NCI-H524 (cell line): ENCODE measurements around the gene ZNF280B.
"Not testable (repeated sequence)": the region's sequence is repeated elsewhere in the genome, so short reads cannot be mapped to it uniquely, and the experiment has no call there.

Experiments used
- DNase-seq, 2 experiments: peaks; one replicate each; lab custom pipeline; 2025; lab: John Stamatoyannopoulos, UW

ZNF280B gene

DNA sequence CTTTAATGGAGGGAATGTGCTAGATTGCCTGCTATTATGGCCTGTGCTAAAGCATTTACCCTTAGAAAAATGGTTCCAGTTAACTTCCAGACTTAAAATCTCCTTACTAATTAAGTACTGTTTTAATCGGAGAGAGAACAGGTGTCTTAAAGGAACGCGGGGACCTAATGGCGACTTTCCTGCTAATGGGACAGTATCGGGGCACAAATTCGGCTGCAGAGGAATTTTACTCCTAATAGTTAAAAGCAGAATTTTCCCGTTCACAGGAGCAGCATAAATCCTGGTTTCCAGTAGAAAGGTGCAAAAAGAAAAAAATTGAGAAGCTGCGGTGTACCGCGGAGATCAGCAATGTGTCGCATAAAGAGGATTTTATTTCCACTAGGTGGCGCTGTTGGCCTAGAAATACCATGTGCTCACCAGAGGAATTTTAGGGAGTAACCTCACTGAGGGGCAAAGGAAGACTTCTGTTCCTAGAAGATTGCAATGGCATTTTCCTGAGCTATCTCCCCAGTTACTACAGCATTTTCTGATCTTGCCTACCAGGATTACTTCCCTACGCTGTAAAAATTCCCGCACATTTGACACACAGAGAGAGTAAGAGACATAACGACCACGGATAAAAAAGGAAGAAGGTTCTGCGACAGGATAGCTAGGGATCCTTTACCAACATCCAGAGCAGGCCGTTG is 44.5 kb downstream of the ZNF280B start:
- DNase-seq = peak; percentile 20 to 75

DNA sequence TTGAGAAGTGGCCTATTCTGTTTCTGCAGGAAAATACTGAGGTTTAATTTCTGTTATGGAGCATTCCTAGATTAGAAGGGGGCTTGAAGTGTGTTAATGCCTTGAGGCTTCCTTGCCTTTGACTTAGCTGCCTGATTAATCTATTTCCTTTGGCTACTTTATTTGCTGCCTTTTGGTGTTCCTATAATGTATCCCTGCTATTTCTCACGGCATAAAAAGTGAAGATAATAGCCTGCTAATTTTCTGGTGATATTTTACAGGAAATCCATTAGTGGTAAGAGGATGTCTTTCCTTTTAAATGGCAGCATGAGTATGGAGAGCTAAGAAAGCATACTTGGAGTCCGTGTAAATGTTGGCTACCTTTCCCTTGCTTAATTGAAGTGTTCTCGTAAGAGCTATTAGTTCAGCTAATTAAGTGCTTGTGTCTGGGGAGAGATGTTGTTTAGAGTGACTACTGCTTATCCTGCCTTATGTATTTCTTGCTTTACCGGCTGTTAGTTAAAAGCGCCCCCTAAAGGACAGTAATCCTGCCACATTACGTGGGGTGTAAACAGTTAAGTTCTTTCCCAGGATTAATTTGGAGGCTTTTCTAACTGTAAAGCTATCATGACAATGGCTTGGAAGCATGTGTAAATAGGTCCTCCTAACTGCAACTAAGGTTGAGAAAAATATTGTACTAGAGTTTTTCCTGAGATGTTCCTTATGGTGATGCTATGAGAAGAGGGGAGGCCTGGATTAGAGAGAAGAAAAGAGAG is 45.6 kb downstream of the ZNF280B start:
- DNase-seq = peak in 1 of 2 experiments; percentile 31

DNA sequence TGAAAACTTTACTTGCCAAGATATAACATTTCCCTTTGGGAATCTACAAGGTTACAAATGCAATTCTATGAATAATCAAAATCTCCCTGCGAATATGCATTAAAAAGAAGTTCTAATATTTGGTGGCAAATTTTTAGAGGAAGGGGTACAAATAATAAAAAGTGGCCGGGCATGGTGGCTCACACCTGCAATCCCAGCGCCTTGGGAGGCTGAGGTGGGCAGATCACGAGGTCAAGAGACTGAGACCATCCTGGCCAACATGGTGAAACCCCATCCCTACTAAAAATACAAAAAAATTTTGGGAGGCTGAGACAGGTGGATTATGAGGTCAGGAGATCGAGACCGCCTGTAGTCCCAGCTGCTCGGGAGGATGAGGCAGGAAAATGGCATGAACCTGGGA is 47.0 kb downstream of the ZNF280B start:
- DNase-seq = no peak

DNA sequence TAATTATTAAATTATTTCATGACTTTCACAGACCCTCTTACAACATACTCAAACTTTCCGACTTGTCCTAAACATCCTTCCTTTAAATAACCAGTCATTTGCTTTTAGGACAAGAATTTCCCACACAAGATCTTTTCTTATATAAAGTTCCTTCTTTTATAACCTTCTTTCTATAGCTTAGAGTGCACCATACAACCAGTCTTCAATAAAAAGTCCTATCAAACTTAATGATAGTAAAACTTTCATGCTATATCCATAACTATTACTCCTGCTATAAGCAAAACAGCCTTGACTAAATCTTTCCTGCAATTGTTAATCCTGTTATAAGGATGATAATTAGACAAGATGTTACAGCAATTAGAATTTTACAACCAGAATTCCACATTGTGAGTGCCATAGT is 47.4 kb downstream of the ZNF280B start:
- no peak for DNase-seq

DNA sequence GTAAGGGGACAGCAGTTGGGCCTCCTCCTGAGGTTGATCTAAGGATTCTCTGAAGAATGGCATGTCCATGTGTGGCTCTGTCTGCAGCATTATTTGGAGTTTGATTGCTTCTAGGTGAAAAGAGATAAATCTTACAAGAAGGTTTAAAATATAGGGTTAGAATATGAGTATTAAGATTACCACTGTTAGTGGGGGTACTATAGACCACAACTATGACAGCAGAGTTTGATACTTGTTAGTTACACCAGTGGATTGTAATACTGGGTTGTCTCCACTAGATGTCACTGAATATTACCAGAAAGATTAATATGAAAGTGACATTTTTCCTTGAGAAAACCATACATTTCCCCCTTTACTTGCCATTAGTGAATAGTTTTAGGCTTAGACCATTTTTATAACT is 47.9 kb downstream of the ZNF280B start:
- no peak for DNase-seq

DNA sequence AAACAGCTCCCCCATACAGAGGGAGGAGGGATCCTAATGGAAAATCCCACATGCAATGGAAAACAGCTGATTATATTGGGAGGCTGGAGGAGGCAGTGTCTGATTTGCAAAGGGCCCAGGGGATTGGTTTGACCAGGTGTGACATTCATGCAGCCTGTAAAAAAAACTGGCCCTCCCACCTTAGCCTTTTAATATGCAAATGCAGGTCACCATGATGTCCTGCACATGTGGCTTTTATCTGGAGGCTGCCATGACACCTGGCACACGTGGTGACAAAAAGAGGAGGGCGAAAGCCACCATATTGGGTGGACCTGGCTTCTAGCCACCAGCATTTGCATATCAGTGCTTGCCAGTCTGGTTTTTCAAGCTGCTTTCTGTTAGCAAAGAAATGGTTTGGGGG is 48.5 kb downstream of the ZNF280B start:
- no peak for DNase-seq

DNA sequence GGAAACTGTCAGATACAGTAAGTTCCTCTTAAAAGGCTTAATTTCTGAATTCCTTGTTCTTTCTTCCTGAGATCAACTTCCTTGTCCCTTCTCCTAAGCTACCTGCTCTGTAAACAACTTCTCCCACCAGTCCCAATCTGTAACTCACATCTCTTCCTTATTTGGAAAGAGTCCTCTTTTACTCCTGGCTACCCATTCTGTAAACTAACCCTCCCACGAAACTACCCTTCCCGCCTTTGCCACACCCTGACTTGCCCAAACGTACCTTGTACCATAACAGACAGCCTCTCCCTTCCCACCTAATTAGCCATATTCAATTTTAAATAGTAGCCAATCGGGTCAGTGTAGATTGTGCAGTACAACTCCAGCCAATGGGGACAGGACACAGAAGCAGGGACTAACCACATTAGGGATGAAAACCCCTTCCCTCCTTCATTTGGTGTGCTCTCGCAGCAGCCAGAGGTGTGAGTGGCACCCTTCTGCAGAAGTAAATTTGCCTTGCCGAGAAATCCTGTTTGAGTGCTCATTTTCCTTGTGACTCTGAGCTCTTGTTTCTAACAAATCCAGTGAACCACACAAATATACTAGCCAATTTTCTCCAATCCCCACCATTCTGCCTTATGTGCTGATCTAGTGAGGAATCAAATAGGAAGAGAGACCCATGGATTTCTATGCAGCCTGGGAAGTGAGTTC is 49.5 kb downstream of the ZNF280B start:
- no peak for DNase-seq

DNA sequence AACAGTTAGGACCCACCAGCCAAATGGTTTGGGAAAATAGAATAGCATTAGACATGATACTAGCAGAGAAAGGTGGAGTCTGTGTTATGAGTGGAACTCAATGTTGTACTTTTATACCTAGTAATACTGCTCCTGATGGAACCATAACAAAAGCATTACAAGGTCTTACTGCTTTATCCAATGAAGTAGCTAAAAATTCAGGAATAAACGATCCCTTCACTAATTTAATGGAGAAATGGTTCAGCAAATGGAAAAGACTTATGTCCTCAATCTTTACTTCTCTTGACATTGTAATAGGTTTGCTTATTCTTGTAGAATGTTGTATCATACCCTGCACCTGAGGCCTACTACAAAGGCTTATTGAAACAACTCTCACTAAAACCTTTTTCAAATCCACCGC is 50.2 kb downstream of the ZNF280B start:
- DNase-seq = no peak

DNA sequence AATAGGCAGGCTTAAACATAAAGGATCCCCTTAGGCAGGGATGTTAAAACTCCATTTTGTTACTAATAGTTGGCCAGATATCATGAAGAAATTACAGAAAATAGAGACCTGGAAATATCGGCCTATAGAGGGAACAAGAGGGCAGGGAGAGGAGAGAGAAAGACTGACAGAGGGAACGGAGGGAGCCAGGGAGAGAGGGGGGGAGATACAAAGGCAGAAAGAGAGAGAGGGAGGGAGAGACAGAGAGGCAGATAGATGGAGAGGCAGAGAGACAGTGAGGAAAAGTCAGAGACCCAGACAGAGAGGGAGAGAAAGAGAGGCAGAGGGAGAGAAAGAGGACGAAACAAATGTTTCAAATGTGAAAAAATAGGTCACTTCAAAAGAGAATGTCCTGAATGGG is 53.5 kb downstream of the ZNF280B start:
- DNase-seq = no peak

DNA sequence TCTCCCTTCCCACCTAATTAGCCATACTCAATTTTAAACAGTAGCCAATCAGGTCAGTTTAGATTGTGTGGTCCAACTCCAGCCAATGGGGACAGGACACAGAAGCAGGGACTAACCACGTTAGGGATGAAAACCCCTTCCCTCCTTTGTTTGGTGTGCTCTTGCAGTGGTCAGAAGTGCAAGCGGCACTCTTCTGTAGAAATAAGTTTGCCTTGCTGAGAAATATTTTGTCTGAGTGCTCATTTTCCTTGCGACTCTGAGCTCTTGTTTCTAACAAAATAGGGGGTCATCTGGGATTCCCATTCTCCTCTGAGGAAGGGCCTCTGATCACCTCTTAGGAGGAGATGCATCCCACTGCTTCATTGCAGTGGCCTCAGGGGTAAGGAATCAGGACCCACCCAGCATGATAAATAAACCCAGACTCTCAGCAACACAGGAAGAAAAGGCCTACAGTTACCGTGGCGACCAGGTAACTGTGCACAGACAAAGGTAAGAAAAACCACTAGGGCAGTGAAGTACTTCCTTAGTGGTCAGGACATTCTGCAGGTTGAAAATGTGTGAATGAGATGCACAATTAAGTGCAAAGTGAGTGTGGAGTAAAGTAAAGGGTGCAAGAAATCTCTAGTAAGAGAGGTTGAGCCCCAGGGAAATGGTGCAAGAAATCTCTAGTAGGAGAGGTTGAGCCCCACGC is 55.4 kb downstream of the ZNF280B start:
- no peak for DNase-seq

DNA sequence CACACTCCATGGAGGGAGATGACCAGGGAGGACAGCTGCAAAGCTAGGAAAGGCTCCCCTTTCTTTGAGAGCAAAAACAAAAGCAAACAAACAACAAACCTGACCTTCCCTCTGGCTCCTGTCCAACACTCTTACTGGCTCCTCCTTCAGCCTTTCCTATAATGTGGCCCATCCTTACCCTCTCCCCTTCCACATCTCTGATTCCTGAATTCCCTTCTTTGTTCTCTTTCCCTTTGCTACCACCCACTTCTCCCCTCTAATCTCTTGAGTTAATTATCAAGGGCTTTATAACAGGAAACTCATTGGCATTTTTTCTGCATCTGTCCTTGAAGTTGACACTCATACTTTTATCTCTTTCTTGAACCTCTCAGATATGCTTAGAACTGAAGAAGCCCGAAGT is 56.3 kb downstream of the ZNF280B start:
- DNase-seq = no peak

DNA sequence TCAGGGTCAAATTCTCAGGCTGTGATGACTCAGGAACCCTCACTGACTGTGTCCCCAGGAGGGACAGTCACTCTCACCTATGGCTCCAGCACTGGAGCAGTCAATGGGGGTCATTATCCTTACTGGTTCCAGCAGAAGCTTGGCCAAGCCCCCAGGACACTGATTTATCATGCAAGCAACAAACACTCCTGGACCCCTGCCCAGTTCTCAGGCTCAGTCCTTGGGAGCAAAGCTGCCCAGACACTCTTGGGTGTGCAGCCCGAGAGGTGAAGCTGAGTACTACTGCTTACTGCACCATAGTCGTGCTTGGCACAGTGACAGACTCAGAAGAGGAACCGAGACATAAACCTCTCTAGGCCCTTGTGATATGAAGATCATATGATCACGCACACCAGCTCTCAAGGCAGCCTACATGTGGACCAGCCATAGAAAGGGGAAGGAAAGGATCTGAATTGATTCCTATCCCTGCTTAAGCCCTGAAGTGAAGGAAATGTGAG is 58.2 kb downstream of the ZNF280B start:
- no peak for DNase-seq

DNA sequence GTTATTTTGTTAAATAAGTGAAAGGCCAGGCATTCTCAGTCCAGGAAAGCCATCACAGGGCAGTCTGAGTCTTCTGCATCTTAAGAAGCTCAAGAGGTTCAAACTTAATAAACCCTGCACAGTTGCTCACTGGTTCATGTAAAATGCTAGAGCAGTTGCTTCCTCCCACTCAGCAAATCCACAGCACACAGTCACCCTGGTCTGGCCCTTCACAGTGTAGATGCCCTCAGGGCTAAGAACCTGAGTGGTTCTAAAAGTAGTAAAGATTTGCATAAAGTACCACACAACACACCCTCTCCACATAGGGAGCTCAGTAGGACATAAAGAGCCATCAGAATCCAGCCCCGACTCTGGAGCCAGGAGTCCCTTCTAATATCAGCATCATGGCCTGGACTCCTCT is 58.7 kb downstream of the ZNF280B start:
- no peak for DNase-seq

DNA sequence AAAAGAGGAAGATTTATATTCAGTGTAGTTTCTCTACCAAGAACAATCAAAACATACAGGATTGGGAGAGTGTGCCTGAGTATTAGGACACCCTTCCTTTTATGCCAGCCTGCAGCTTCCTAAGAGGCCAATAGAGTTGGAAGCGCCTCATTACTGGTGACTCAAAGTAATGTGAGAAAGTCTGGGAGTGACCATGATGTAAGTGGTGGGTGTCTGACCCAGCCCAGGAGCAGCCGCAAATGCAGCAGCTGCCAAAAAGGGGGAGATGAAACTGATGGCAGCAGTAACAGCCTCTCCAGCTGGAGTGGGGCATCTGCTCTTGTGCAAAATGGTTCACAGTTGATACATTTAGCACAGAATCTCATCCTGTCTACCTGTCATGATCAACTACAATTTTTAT is 62.0 kb downstream of the ZNF280B start:
- DNase-seq = peak; percentile 57 to 95

DNA sequence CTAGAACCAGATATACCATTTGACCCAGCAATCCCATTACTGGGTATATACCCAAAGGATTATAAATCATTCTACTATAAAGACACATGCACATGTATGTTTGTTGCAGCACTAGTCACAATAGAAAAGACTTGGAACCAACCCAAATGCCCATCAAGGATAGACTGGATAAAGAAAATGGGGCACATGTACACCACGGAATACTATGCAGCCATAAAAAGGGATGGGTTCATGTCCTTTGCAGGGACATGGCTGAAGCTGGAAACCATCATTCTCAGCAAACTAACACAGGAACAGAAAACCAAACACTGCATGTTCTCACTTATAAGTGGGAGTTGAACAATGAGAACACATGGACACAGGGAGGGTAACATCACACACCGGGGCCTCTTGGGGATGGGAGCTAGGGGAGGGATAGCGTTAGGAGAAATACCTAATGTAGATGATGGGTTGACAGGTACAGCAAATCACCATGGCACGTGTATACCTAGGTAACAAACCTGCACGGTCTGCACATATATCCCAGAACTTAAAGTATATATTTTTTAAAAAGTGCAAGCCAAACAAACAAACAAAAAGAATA is 64.4 kb downstream of the ZNF280B start:
- DNase-seq = not testable (repeated sequence)

DNA sequence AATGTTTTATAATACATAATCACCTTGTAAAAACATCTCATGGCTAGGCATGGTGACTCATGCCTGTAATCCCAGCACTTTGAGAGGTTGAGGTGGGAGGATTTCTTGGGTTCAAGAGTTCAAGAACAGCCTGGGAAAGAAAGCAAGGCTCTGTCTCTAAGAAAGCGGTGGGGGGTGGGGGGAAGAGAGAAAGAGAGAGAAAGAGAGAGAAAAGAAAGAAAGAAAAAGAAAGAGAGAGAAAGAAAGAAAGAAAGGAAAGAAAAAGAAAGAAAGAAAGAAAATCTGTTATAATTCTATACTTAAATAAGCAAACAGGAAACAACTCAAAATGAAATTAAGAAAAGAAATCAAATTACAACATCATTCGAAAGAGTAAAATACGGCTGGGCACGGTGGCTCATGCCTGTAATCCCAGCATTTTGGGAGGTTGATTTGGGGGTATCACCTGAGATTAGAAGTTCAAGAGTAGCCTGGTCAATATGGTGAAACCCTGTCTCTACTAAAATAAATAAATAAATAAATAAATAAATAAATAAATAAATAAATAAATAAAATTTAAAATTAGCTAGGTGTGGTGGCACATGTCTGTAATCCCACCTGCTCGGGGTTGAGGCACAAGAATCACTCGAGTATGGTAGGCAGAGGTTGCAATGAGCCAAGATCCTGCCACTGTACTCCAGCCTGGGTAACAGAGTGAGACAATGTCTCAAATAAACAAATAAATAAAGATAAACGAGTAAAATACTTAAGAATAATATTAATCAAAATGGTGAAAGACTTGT is 65.4 kb downstream of the ZNF280B start:
- no peak for DNase-seq

DNA sequence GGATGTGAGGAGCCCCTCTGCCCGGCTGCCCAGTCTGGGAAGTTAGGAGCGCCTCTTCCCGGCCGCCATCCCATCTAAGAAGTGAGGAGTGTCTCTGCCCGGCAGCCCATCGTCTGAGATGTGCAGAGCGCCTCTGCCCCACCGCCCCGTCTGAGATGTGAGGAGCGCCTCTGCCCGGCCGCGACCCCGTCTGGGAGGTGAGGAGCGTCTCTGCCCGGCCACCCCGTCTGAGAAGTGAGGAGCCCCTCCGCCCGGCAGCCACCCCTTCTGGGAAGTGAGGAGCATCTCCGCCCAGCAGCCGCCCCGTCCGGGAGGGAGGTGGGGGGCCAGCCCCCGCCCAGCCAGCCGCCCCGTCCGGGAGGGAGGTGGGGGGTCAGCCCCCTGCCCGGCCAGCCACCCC is 66.9 kb downstream of the ZNF280B start:
- not testable (repeated sequence) for DNase-seq

DNA sequence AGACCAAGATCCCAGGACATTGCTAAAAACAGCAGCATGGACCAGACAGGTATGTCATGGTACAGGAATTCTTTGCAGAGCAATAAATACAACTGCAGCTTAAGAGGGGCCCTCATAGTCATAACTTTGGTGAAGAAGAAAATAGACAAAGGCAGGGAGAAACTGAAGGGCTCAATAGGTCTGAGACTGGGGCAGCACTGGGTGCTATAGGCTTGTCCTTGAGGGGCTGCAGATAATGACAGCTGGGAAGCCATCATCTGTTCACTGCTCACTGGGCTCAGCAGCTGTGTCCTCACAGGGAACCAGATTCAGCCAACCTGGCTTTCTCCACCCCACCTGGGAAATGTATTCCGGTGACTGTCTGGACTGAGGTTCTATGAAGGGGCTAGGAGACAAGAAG is 68.4 kb downstream of the ZNF280B start:
- DNase-seq = peak in 1 of 2 experiments; percentile 9
